MG63 (cell line): ENCODE results near the gene RAB36. TPM values are rescaled to one million over a fixed set of nuclear protein-coding genes. Genes with fewer than 3 reads are reported as not detected.

Experiments
- DNase-seq: peaks from one replicate; pipeline ENCODE4 v3.0.0-alpha.2; 2020
- H3K27me3 ChIP-seq: fragments of 250-450 bp; sonication (Bioruptor Pico); 2 replicates; pipeline ENCODE4 v1.5.1; 2020; ENCODE audit warnings: mild to moderate bottlenecking, moderate library complexity
- H3K36me3 ChIP-seq: fragments of 250-450 bp; sonication (Bioruptor Pico); 2 replicates; pipeline ENCODE4 v1.5.1; 2020; ENCODE audit warnings: mild to moderate bottlenecking, moderate library complexity
- H3K4me3 ChIP-seq: fragments of 250-450 bp; sonication (Bioruptor Pico); 2 replicates; pipeline ENCODE4 v1.5.1; 2020; ENCODE audit warnings: mild to moderate bottlenecking, moderate library complexity
- H3K9me3 ChIP-seq: fragments of 250-450 bp; sonication (Bioruptor Pico); 2 replicates; pipeline ENCODE4 v1.5.1; 2020; ENCODE audit warnings: mild to moderate bottlenecking, moderate library complexity
- total RNA-seq: library from RNA; depleted of rRNA; stranded (reverse); fragments of >200 nt; shearing (Covaris generic); gene quantifications from 2 replicates; pipeline ENCODE4 v1.2.3, GENCODE V29; 2014; ENCODE audit warnings: low replicate concordance

Gene RAB36
- total RNA-seq, 1 experiment from 2014 or later, result 0.03 TPM

DNA sequence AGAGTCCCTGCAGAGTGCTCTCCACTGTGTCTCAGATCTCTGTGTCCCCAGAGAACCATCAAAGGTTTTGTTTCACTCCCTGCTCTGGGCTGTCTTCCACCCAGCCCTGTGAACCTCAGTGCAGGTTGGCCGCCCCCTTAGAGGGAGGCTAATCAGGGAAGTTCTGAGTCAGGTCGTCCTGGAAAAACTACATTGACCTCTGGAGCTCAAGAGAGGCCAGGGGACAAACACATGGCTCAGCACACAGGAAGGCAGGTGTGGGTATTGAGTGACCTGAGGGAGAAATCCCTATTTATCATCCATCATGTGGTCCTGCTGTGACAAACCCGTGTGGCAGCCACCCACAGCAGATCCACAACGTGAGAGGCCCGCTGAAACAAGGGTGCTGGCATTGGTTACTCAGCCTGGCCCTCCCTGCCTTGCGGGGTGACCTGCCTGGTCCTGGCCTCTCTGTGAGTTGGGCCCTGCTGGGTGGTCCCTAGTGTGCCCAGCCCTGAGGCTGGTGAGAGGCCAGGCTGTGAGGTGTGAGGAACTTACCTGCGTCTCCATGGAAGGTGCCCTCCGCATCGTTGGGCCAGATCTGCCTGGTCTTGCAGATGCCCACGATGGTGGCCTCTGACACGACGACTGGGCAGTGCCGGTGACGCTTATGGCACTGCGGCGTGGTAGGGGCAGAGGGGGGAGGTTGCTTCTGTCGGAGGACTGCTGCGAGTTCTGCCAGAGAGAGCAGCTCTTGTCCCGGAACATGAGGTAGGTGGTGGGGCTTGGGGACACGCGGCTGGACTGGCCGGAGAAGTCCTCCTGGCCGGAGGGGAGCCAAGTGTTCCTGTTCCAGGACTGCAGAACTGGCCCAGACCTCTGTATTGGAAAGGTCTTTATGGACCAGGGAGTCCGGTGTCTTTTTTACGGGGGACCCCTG lies 34.4 kb downstream of the RAB36 start:
- Histone ChIP-seq H3K9me3 (no peaks in the 10 kb centered on the region; the same call in 1 of the 2 replicates), H3K36me3 (peaks cover 3% of the 10 kb centered on the region; the same call in 1 of the 2 replicates), H3K4me3 (peak overlapping the region; percentile 50), H3K27me3 (no peaks in the 10 kb centered on the region)
- no peak for DNase-seq

GRCh38 chr22:23180301-23180892 lies 35.1 kb downstream of the RAB36 start, which contains the start of gene BCR:
Gene BCR, plus strand, starts transcription at chr22:23180509. Its CDS starts 452 bp downstream, at chr22:23180961.
- Histone ChIP-seq H3K9me3 (no peaks in the 10 kb centered on the region; the same call in 1 of the 2 replicates), H3K4me3 (peak within 1 kb of the TSS; percentile 50), H3K27me3 (no peaks in the 10 kb centered on the region), H3K36me3 (peaks cover 3% of the 10 kb centered on the region; the same call in 1 of the 2 replicates)
- DNase-seq, result peak; percentile 68

DNA sequence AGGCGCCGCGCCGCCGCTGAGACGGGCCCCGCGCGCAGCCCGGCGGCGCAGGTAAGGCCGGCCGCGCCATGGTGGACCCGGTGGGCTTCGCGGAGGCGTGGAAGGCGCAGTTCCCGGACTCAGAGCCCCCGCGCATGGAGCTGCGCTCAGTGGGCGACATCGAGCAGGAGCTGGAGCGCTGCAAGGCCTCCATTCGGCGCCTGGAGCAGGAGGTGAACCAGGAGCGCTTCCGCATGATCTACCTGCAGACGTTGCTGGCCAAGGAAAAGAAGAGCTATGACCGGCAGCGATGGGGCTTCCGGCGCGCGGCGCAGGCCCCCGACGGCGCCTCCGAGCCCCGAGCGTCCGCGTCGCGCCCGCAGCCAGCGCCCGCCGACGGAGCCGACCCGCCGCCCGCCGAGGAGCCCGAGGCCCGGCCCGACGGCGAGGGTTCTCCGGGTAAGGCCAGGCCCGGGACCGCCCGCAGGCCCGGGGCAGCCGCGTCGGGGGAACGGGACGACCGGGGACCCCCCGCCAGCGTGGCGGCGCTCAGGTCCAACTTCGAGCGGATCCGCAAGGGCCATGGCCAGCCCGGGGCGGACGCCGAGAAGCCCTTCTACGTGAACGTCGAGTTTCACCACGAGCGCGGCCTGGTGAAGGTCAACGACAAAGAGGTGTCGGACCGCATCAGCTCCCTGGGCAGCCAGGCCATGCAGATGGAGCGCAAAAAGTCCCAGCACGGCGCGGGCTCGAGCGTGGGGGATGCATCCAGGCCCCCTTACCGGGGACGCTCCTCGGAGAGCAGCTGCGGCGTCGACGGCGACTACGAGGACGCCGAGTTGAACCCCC lies 35.8 kb downstream of the RAB36 start:
- peak overlapping the region; percentile 46 for H3K4me3 ChIP-seq
- H3K36me3 ChIP-seq, result peaks cover 3% of the 10 kb centered on the region; the same call in 1 of the 2 replicates
- no peak for DNase-seq
- H3K9me3 ChIP-seq, result no peaks in the 10 kb centered on the region; the same call in 1 of the 2 replicates
- no peaks in the 10 kb centered on the region for H3K27me3 ChIP-seq

- H3K4me3 ChIP-seq, result peak overlapping the region; percentile 32
- H3K27me3 ChIP-seq, result no peaks in the 10 kb centered on the region
- H3K9me3 ChIP-seq, result no peaks in the 10 kb centered on the region
- DNase-seq, result no peak
- peaks cover 3% of the 10 kb centered on the region; the same call in 1 of the 2 replicates for H3K36me3 ChIP-seq
Measured at GRCh38 chr22:23181721-23182308, 36.5 kb downstream of the RAB36 start.

DNA sequence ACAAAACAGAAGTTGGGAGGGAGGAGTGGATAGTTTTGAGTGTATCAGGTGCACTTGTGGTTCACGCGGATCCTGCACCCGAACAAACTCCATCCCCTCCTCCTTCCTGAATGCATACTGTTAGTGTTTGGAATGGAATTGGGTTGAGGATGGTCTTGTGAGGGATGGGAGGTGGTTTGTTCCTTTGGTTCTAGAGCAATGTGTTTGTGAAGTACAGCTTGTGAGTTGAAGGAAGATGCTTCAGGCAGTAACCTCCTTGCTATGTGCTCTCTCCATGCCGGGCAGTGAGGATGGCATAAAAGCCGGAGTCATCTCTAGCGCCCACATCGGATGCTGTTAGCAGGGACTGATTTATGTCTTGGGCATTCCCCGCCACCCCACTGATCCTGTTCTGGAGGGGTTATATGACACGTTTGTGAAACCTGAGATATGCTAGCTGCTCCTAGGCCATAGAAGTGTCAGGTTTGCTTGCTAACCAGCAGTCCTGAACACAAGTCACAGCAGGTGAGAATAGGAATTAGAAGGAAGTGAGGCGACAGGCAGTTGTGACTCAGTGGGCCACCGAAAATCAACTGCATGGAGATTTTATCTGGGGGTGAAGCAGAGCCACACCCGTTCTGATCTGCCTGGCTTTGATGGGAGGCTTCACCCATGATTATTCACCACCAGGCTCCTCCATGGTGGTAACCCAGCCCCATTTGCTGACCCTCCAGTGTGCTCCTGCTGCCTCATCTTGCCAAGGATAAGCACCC lies 37.2 kb downstream of the RAB36 start:
- H3K9me3 ChIP-seq, result no peaks in the 10 kb centered on the region
- H3K27me3 ChIP-seq, result no peaks in the 10 kb centered on the region
- H3K4me3 ChIP-seq, result peak overlapping the region; percentile 32
- DNase-seq, result peak; percentile 18
- peaks cover 3% of the 10 kb centered on the region; the same call in 1 of the 2 replicates for H3K36me3 ChIP-seq

DNA sequence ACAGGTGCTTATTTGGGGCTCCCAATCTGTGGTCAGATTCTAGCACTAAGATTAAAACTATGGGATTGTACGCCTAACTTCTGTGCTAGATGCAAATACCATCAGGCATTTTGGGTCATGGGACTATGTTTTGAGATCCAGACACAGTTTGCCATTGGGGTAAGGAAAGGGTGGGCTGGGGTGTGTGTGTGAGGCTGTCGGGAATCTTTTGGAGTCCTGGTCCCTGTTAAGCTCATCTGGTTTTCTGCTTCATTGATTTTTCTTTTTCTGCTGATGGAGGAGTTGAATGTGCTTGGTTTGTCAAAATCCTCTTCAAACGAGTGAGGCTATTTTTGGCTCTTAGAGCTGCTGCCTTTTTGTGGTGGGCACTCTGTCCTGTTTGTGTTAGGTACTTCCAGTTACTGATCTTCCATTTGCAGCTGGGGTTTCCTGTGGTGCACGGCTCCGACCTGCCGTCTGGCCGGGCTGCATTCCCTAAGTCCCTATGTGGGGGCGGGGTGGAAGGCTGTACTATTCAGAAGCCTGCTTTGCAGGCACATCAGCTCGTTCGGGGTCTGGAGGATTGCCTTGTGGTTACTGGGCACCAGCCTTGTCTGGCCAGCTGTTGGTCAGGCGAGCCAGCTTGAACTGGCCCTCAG lies 37.9 kb downstream of the RAB36 start:
- no peaks in the 10 kb centered on the region for H3K27me3 ChIP-seq
- peak; percentile 78 for DNase-seq
- H3K4me3 ChIP-seq, result peak overlapping the region; percentile 32
- peaks cover 3% of the 10 kb centered on the region; the same call in 1 of the 2 replicates for H3K36me3 ChIP-seq
- H3K9me3 ChIP-seq, result no peaks in the 10 kb centered on the region

- no peak for DNase-seq
- Histone ChIP-seq H3K9me3 (no peaks in the 10 kb centered on the region), H3K4me3 (no peak overlapping the region), H3K27me3 (no peaks in the 10 kb centered on the region), H3K36me3 (peaks cover 3% of the 10 kb centered on the region; the same call in 1 of the 2 replicates)
Measured at GRCh38 chr22:23184100-23184763, 39.0 kb downstream of the RAB36 start.

GRCh38 chr22:23184764-23185113 lies 39.5 kb downstream of the RAB36 start:
- Histone ChIP-seq H3K36me3 (peaks cover 3% of the 10 kb centered on the region; the same call in 1 of the 2 replicates), H3K27me3 (no peaks in the 10 kb centered on the region), H3K4me3 (no peak overlapping the region), H3K9me3 (no peaks in the 10 kb centered on the region)
- DNase-seq, result no peak

- Histone ChIP-seq H3K4me3 (no peak overlapping the region), H3K9me3 (no peaks in the 10 kb centered on the region), H3K36me3 (peaks cover 2% of the 10 kb centered on the region; the same call in 1 of the 2 replicates), H3K27me3 (no peaks in the 10 kb centered on the region)
- no peak for DNase-seq
Measured at GRCh38 chr22:23187211-23187610, 41.9 kb downstream of the RAB36 start.

- Histone ChIP-seq H3K9me3 (no peaks in the 10 kb centered on the region), H3K27me3 (no peaks in the 10 kb centered on the region), H3K36me3 (peaks cover 2% of the 10 kb centered on the region; the same call in 1 of the 2 replicates), H3K4me3 (no peak overlapping the region)
- peak; percentile 40 for DNase-seq
Measured at GRCh38 chr22:23187871-23188700, 42.8 kb downstream of the RAB36 start.

GRCh38 chr22:23190526-23190925 lies 45.2 kb downstream of the RAB36 start:
- H3K27me3 ChIP-seq, result no peaks in the 10 kb centered on the region
- H3K9me3 ChIP-seq, result no peaks in the 10 kb centered on the region
- H3K36me3 ChIP-seq, result peaks cover 2% of the 10 kb centered on the region; the same call in 1 of the 2 replicates
- no peak for DNase-seq
- no peak overlapping the region for H3K4me3 ChIP-seq

- Histone ChIP-seq H3K27me3 (no peaks in the 10 kb centered on the region), H3K36me3 (peaks cover 2% of the 10 kb centered on the region; the same call in 1 of the 2 replicates), H3K9me3 (no peaks in the 10 kb centered on the region), H3K4me3 (no peak overlapping the region)
- DNase-seq, result no peak
Measured at GRCh38 chr22:23192133-23192532, 46.9 kb downstream of the RAB36 start.

DNA sequence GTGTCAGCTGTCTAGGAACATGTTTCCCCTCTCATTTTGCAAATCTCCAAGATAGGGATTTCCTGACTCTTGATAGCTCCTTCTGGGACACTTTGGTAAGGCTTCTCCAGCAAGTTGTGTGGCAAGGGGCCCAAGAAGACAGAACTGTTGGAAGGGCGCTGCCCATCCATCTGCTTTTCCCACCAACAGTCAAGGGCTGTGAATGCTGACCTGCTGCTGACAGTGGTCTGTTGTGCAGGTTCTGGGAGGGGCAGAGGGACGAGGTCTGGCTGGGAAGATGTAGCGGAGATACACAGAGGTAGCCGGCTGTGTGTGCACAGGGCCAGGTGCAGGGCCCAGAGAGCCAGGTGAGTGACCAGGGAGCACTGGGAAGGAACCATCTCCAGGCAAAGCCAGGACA lies 47.3 kb downstream of the RAB36 start:
- H3K9me3 ChIP-seq, result no peaks in the 10 kb centered on the region
- H3K27me3 ChIP-seq, result no peaks in the 10 kb centered on the region
- peaks cover 2% of the 10 kb centered on the region; the same call in 1 of the 2 replicates for H3K36me3 ChIP-seq
- no peak overlapping the region for H3K4me3 ChIP-seq
- no peak for DNase-seq
